ENCODE results near the gene HYAL4.

DNA sequence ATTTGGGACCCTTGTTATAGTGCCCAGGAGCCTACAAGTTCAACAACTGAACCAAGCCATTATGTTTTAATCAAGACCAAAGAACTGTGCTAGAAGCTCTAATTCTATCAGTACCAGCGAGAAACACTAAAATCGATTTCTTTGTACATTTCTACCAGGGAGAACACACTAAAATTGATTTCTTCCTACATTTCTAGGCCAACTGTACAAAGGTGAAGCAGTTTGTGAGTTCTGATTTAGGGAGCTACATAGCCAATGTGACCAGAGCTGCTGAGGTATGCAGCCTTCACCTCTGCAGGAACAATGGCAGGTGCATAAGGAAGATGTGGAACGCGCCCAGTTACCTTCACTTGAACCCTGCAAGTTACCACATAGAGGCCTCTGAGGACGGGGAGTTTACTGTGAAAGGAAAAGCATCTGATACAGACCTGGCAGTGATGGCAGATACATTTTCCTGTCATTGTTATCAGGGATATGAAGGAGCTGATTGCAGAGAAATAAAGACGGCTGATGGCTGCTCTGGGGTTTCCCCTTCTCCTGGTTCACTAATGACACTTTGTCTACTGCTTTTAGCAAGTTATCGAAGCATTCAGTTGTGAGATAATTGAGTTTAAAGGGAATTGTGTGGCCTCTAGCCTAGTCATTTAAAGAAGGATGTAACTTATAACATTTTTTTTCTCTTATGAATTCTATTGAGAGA is 31.7 kb downstream of the HYAL4 start:
- TF ChIP-seq, protein P1, sequence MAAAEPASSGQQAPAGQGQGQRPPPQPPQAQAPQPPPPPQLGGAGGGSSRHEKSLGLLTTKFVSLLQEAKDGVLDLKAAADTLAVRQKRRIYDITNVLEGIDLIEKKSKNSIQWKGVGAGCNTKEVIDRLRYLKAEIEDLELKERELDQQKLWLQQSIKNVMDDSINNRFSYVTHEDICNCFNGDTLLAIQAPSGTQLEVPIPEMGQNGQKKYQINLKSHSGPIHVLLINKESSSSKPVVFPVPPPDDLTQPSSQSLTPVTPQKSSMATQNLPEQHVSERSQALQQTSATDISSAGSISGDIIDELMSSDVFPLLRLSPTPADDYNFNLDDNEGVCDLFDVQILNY (CRISPR knock-in tag; IDR thresholded peaks at IDR 0.05), result no peak
- no peak for TF ChIP-seq KAT7 (CRISPR knock-in tag; IDR thresholded peaks at IDR 0.05; ENCODE audit: borderline replicate concordance)

Data from WTC11 (cell line).